K562 (cell line): Measurements from ENCODE around the gene ZMIZ1. TPM values are rescaled to one million over a fixed set of nuclear protein-coding genes. Genes with fewer than 3 reads are reported as not detected.

Source experiments
- ATAC-seq: fragments of 200-7000 bp; cut with Tn5 transposase; 3 replicates; pipeline ENCODE4 v1.9.1; 2020; ENCODE audit warnings: moderate library complexity
- BruUV-seq: library from RNA; stranded (reverse); fragments of 400-500 nt; replicated peaks from 2 replicates; lab custom pipeline; 2021; lab: Mats Ljungman, UMichigan
- CTCF ChIA-PET: fragments of 300-600 bp; formaldehyde crosslinking; extraction: SDS; loops from one replicate; lab custom pipeline; 2021; ENCODE audit warnings: low intra/inter-chr PET ratio; lab: Yijun Ruan, JAX
- POLR2A ChIA-PET: fragments of 300-600, 350-650 bp; sonication (Branson Sonifier 250); formaldehyde crosslinking; extraction: SDS; loops from one replicate; lab custom pipeline; 2021; ENCODE audit warnings: antibody characterized with exemption, inconsistent platforms; lab: Yijun Ruan, JAX
- DNase-seq, 4 experiments: peaks; one replicate each; pipeline versions ENCODE4 v3.0.0 to v3.0.0-alpha.2; 2011 to 2018; ENCODE audit warnings: low spot score in 3 of 4, mixed read lengths in 3 of 4; ENCODE audit errors: extremely low read depth in 1 of 4
- FAIRE-seq: peaks from 2 replicates; lab custom pipeline; 2011; peaks lifted over from hg19 to GRCh38; lab: Jason Lieb, UNC
- H2AFZ ChIP-seq: 2 replicates; pipeline ENCODE4 v1.6.0; 2011; ENCODE audit warnings: low read depth, low read length, control low read depth, inconsistent platforms
- H3K27ac ChIP-seq: fragments of 200-600 bp; 3 replicates; pipeline ENCODE4 v1.8.0; 2011; ENCODE audit warnings: low read depth, mild to moderate bottlenecking, control low read depth, inconsistent platforms, low read length, moderate library complexity, mixed read lengths; ENCODE audit errors: extremely low read depth
- H3K27me3 ChIP-seq, 2 experiments: fragments of 300-600 bp in 1 of 2; 2 replicates in 1 of 2; 3 replicates in 1 of 2; pipeline versions ENCODE4 v1.6.0 to v1.8.0; 2011; ENCODE audit warnings: inconsistent platforms in 2 of 2, low read length in 2 of 2, mild to moderate bottlenecking in 1 of 2, mixed read lengths in 1 of 2, moderate library complexity in 1 of 2; ENCODE audit not compliant: control insufficient read depth in 2 of 2, insufficient read depth in 2 of 2
- H3K36me3 ChIP-seq: fragments of 300-600 bp; 3 replicates; pipeline ENCODE4 v1.8.0; 2011; ENCODE audit warnings: mild to moderate bottlenecking, low read length, inconsistent platforms; ENCODE audit not compliant: control insufficient read depth, insufficient read depth
- H3K4me1 ChIP-seq, 2 experiments: fragments of 200-600 bp in 1 of 2; replicated peaks in 1 of 2; 2 replicates in 1 of 2; 3 replicates in 1 of 2; pipeline versions ENCODE4 v1.5.1 to v1.8.0; 2011; ENCODE audit warnings: inconsistent platforms in 2 of 2, low read length in 2 of 2, mild to moderate bottlenecking in 1 of 2, mixed read lengths in 1 of 2, moderate library complexity in 1 of 2; ENCODE audit not compliant: control insufficient read depth in 2 of 2, insufficient read depth in 2 of 2
- H3K4me2 ChIP-seq: 2 replicates; pipeline ENCODE4 v1.6.1; 2011; ENCODE audit warnings: low read length, control low read depth, inconsistent platforms, mixed read lengths; ENCODE audit not compliant: insufficient read depth
- H3K4me3 ChIP-seq: fragments of 200-600 bp; sonication (generic), shearing (Covaris generic); 2 replicates; pipeline ENCODE4 v1.5.1; 2016; ENCODE audit warnings: control low read depth, inconsistent platforms
- H3K79me2 ChIP-seq: fragments of 200-600 bp; 3 replicates; pipeline ENCODE4 v1.8.0; 2011; ENCODE audit warnings: low read length, inconsistent platforms; ENCODE audit not compliant: control insufficient read depth, insufficient read depth
- H3K9ac ChIP-seq, 2 experiments: 2 replicates each; pipeline versions ENCODE4 v1.6.0 to v1.6.1; 2011; ENCODE audit warnings: low read depth in 2 of 2, low read length in 2 of 2, control low read depth in 1 of 2, inconsistent platforms in 1 of 2, mild to moderate bottlenecking in 1 of 2, mixed read lengths in 1 of 2; ENCODE audit not compliant: insufficient read depth in 1 of 2
- H3K9me1 ChIP-seq: one replicate; pipeline ENCODE4 v1.6.0; 2011; ENCODE audit warnings: inconsistent platforms, mild to moderate bottlenecking, low read length, moderate library complexity; ENCODE audit not compliant: control insufficient read depth, insufficient read depth
- H3K9me3 ChIP-seq: replicated peaks from 2 replicates; pipeline ENCODE4 v1.5.1; 2011; ENCODE audit warnings: low read depth, low read length, inconsistent platforms; ENCODE audit not compliant: control insufficient read depth, insufficient read depth
- H4K20me1 ChIP-seq: replicated peaks from 2 replicates; pipeline ENCODE4 v1.6.1; 2011; ENCODE audit warnings: low read length, inconsistent platforms, mixed read lengths; ENCODE audit not compliant: control insufficient read depth, insufficient read depth
- ATF7 ChIP-seq: fragments of 450-650 bp; IDR thresholded peaks from 2 replicates; pipeline ENCODE4 v1.7.1; 2014; ENCODE audit warnings: mild to moderate bottlenecking, moderate library complexity
- GTF2E2 ChIP-seq: fragments of 200-800 bp; sonication (Bioruptor generic); IDR thresholded peaks from 2 replicates; pipeline ENCODE4 v1.6.1; 2016; ENCODE audit warnings: missing genetic modification characterization, missing compliant biosample characterization
- MEF2D ChIP-seq: conservative IDR thresholded peaks from 2 replicates; pipeline ENCODE4 v1.6.1; 2016; ENCODE audit warnings: low read depth, missing genetic modification characterization, missing compliant biosample characterization
- MYBL2 ChIP-seq, 2 experiments: fragments of 450-650 bp in 1 of 2; sonication (generic) in 1 of 2; formaldehyde crosslinking in 1 of 2; IDR thresholded peaks; 2 replicates each; pipeline versions ENCODE4 v1.6.1 to v1.8.1; 2017 to 2022; ENCODE audit warnings: borderline replicate concordance in 1 of 2, inconsistent platforms in 1 of 2, low read depth in 1 of 2, mild to moderate bottlenecking in 1 of 2, missing genetic modification reagents in 1 of 2, moderate library complexity in 1 of 2
- PHF20 ChIP-seq: fragments of 450-650 bp; IDR thresholded peaks from 2 replicates; pipeline ENCODE4 v1.6.1; 2018; ENCODE audit not compliant: partially characterized antibody
- RAD51 ChIP-seq: fragments of 450-650 bp; IDR thresholded peaks from 2 replicates; pipeline ENCODE4 v1.7.1; 2016; ENCODE audit warnings: low read depth, mild to moderate bottlenecking, borderline replicate concordance
- RBM22 ChIP-seq: fragments of 200-400 bp; formaldehyde crosslinking; IDR thresholded peaks from 2 replicates; pipeline ENCODE4 v1.6.1; 2018; ENCODE audit warnings: low read length, low read depth; ENCODE audit not compliant: poor library complexity, severe bottlenecking
- SMARCA5 ChIP-seq: fragments of 450-650 bp; IDR thresholded peaks from 2 replicates; pipeline ENCODE4 v1.6.1; 2016
- ZNF175 ChIP-seq: fragments of 200-800 bp; sonication (Bioruptor generic); IDR thresholded peaks from 2 replicates; pipeline ENCODE4 v1.6.1; 2016; ENCODE audit warnings: low read depth, mild to moderate bottlenecking, missing genetic modification characterization, missing compliant biosample characterization
- ZNF445 ChIP-seq: fragments of 250-450 bp; sonication (Bioruptor Pico); IDR thresholded peaks from 2 replicates; pipeline ENCODE4 v1.4.0; 2020; ENCODE audit warnings: low read depth, mild to moderate bottlenecking, moderate library complexity
- ZNF507 ChIP-seq: conservative IDR thresholded peaks from 2 replicates; pipeline ENCODE4 v1.6.1; 2017; ENCODE audit warnings: missing genetic modification characterization, missing compliant biosample characterization
- WGBS: fragments of 100-300 bp; shearing (Covaris generic); methylation state at CpG from one replicate; pipeline ENCODE4 v1.1.6; 2016; ENCODE audit warnings: low coverage, mixed read lengths; ENCODE audit not compliant: insufficient coverage; ENCODE audit errors: missing lambda C conversion rate; 5-methylcytosine and 5-hydroxymethylcytosine counted together
- in situ Hi-C: fragments of 300-500 bp; cut with MboI; formaldehyde crosslinking; loops from 4 replicates; pipeline ENCODE4 v1.15.0; 2018; ENCODE audit warnings: inconsistent platforms, mixed read lengths
- intact Hi-C: fragments of 100-400 bp; cut with micrococcal nuclease; formaldehyde crosslinking; loops from 2 replicates; pipeline ENCODE4 v1.14.2; 2022
- polyA plus RNA-seq, 8 experiments: library from polyadenylated mRNA; depleted of rRNA in 4 of 8; stranded (reverse) in 5 of 8; unstranded in 3 of 8; fragments of >200 nt; fragmentation: Nextera tagmentation in 2 of 8; fragmentation: Illumina TruSeq in 1 of 8; extraction: Ambion mirVana in 2 of 8; extraction: Trizol in 1 of 8; gene quantifications; 2 replicates each; pipeline versions ENCODE4 v1.2.1 to v1.2.3, GENCODE V29; 2011 to 2014; ENCODE audit warnings: inconsistent platforms in 1 of 8, missing spikeins in 1 of 8
- total RNA-seq, 7 experiments: library from RNA; depleted of rRNA in 6 of 7; stranded (reverse); fragments of >200 nt in 6 of 7; fragmentation: Illumina TruSeq in 2 of 7; extraction: Trizol in 2 of 7; gene quantifications; 2 replicates each; pipeline versions ENCODE4 v1.2.1 to v1.2.3, GENCODE V29; 2011 to 2021; ENCODE audit warnings: low replicate concordance in 1 of 7
- TF ChIP-seq, protein P1 (sequence below): fragments of 250-450 bp; sonication (Bioruptor Pico); IDR thresholded peaks from 2 replicates; pipeline ENCODE4 v1.8.0; 2021; ENCODE audit warnings: mild to moderate bottlenecking, moderate library complexity
- TF ChIP-seq, protein P2 (sequence below): fragments of 450-650 bp; formaldehyde crosslinking; IDR thresholded peaks from 2 replicates; pipeline ENCODE4 v1.4.0; 2022; ENCODE audit warnings: mild to moderate bottlenecking, moderate library complexity
- TF ChIP-seq, protein P3 (sequence below): fragments of 450-650 bp; formaldehyde crosslinking; IDR thresholded peaks from 2 replicates; pipeline ENCODE4 v1.4.0; 2022; ENCODE audit warnings: missing genetic modification characterization

Gene ZMIZ1
- total and polyA plus RNA-seq, 9 of the 15 experiments (the other 6 are each of a cell fraction or from before 2014, with no cell fraction given) = 1.0 to 37.3 (median 4.3) TPM

DNA sequence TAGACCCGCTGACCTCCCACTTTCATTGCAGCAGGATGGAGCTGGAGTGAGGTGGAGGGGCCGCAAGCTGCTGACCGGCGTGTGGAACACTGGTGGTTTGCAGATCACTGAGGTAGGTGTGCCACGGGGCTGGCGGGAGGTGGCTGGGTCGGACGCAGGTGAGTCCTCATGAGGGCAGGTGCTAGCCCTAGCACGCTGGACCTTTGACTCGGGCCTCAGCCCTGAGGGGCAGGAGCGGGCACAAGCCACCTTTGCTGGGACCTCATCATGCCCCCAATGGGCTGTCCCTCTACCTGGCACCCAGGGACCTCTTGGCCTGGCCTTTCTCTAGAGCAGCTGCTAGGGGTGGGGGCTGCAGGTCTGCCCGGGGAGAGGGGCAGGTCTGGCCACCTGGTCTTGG, 93.3 kb downstream of the ZMIZ1 start (continued):
- TF ChIP-seq, protein P1, sequence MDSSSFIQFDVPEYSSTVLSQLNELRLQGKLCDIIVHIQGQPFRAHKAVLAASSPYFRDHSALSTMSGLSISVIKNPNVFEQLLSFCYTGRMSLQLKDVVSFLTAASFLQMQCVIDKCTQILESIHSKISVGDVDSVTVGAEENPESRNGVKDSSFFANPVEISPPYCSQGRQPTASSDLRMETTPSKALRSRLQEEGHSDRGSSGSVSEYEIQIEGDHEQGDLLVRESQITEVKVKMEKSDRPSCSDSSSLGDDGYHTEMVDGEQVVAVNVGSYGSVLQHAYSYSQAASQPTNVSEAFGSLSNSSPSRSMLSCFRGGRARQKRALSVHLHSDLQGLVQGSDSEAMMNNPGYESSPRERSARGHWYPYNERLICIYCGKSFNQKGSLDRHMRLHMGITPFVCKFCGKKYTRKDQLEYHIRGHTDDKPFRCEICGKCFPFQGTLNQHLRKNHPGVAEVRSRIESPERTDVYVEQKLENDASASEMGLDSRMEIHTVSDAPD (CRISPR knock-in tag) = no peak
- TF ChIP-seq MEF2D (tag) (no peak), RBM22 (peak; percentile 54)

DNA sequence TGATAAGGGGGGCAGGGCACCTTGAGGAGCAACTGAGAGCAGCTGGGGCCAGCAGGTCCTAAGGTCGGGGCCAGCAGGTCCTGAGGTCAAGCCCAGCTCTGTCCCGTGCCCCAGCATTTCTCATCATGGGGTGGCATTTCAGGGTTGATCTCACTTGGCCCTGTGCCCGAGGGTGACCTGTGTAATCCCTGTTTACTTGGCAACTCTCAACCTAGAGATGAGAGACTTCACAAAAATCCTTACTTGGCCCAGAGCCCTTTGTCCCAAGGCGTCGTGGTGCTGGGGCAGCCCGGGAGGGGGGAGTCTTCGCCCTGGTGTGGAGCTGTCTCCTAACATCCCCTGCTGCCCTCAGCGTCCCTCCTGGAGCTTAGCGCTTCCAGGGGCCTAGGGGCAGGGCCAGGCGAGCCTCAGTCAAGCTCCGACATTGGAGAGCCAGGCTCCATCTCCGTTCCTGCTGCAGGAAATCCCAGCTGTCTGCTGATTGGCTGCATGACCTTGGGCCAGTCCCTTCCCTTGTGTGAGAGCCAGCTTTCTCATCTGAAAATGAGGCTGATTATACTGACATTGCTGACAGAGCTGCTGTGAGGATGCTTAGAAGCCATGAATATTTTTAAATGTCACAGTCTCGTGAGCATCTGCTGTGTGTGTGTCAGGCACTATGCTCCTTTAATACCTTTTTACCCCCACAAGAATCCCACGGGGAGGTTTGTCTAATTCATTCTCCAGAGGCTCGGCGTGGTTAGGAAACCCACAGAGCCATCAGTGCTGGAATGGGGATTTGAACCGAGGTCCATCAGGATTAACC, 94.3 kb downstream of the ZMIZ1 start:
- Histone ChIP-seq H3K9ac (peak overlapping the region in 1 of 2 experiments; percentile 53; a peak in 2 of 4 replicates), H3K36me3 (peaks cover 27% of the 10 kb centered on the region; the same call in 2 of the 3 replicates), H3K4me2 (no peak overlapping the region), H3K9me1 (no peaks in the 10 kb centered on the region), H3K4me1 (peaks cover 15 to 68% of the 10 kb centered on the region in 2 experiments), H3K9me3 (no peaks in the 10 kb centered on the region), H3K27me3 (no peaks in the 10 kb centered on the region), H2AFZ (no peak overlapping the region), H4K20me1 (0 out of 2 replicates have a peak, but pooled peaks cover 13% of the 10 kb centered on the region), H3K4me3 (no peak overlapping the region), H3K27ac (no peak overlapping the region), H3K79me2 (peaks cover 5% of the 10 kb centered on the region; the same call in 1 of the 3 replicates)
- DNase-seq (no peak), ATAC-seq (no peak), FAIRE-seq (peak; percentile 26)
- 81% methylated on average over 16 of the region's 17 CpGs for WGBS
- BruUV-seq = no TSS peak
- ChIA-PET POLR2A (interaction anchor here (1.0 to 1.3 kb wide), 2 partner anchors 12 to 15 kb away, joined by 4 read pairs; no protein-coding TSS in a partner anchor), CTCF (no interaction called here)
- intact Hi-C loops = no loop called here
- in situ Hi-C loops = no loop called here
- TF ChIP-seq GTF2E2 (tag) (no peak), SMARCA5 (no peak), ZNF175 (CRISPR knock-in tag) (no peak), ZNF445 (CRISPR knock-in tag) (no peak), RAD51 (no peak), PHF20 (no peak), MYBL2 (IDR thresholded peaks at IDR 0.05; ENCODE audit: low read depth) (no peak), MYBL2 (CRISPR knock-in tag; IDR thresholded peaks at IDR 0.05; ENCODE audit: borderline replicate concordance) (no peak), ZNF507 (tag) (no peak), ATF7 (no peak)
- TF ChIP-seq, protein P2, sequence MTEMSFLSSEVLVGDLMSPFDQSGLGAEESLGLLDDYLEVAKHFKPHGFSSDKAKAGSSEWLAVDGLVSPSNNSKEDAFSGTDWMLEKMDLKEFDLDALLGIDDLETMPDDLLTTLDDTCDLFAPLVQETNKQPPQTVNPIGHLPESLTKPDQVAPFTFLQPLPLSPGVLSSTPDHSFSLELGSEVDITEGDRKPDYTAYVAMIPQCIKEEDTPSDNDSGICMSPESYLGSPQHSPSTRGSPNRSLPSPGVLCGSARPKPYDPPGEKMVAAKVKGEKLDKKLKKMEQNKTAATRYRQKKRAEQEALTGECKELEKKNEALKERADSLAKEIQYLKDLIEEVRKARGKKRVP (CRISPR knock-in tag) = no peak
- TF ChIP-seq, protein P3, sequence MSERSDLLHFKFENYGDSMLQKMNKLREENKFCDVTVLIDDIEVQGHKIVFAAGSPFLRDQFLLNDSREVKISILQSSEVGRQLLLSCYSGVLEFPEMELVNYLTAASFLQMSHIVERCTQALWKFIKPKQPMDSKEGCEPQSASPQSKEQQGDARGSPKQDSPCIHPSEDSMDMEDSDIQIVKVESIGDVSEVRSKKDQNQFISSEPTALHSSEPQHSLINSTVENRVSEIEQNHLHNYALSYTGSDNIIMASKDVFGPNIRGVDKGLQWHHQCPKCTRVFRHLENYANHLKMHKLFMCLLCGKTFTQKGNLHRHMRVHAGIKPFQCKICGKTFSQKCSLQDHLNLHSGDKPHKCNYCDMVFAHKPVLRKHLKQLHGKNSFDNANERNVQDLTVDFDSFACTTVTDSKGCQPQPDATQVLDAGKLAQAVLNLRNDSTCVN = no peak
